AG04450 (cell line): ENCODE results near the gene CST9. TPM values are rescaled to one million over a fixed set of nuclear protein-coding genes. Genes with fewer than 3 reads are reported as not detected.

Source experiments
- CTCF ChIA-PET: fragments of 300-600, 350-600 bp; formaldehyde crosslinking; extraction: SDS; loops from one replicate; lab custom pipeline; 2022; ENCODE audit warnings: antibody characterized with exemption, inconsistent platforms; lab: Charles Lee
- POLR2A ChIA-PET: fragments of 350-600 bp; formaldehyde crosslinking; extraction: SDS; loops from one replicate; lab custom pipeline; 2021; ENCODE audit warnings: antibody characterized with exemption, inconsistent platforms; lab: Yijun Ruan, JAX
- DNase-seq: peaks from one replicate; pipeline ENCODE4 v3.0.0-alpha.2; 2011; ENCODE audit warnings: low read depth, low spot score
- H3K27ac ChIP-seq: one replicate; pipeline ENCODE4 v1.5.1; 2012; ENCODE audit warnings: low read depth, low read length, control low read depth
- H3K27me3 ChIP-seq: one replicate; pipeline ENCODE4 v1.6.0; 2012; ENCODE audit warnings: low read length; ENCODE audit not compliant: control insufficient read depth, insufficient read depth
- H3K4me3 ChIP-seq: 2 replicates; pipeline ENCODE4 v1.5.1; 2011; ENCODE audit warnings: mild to moderate bottlenecking, low read depth, low read length, control low read depth
- H3K9me3 ChIP-seq: 2 replicates; pipeline ENCODE4 v1.5.1; 2012; ENCODE audit warnings: low read length; ENCODE audit not compliant: control insufficient read depth, insufficient read depth
- CTCF ChIP-seq: IDR thresholded peaks from 2 replicates; pipeline ENCODE4 v1.5.1; 2011; ENCODE audit warnings: low read depth, low read length, control low read depth, inconsistent platforms
- polyA plus RNA-seq: library from polyadenylated mRNA; depleted of rRNA; stranded (reverse); fragments of >200 nt; gene quantifications from 2 replicates; pipeline ENCODE4 v1.2.3, GENCODE V29; 2011

The CST9 gene
- polyA plus RNA-seq, 1 experiment: not detected

GRCh38 chr20:23634985-23635767 lies 29.5 kb upstream of the CST9 start:
- ChIA-PET CTCF (no interaction called here), POLR2A (no interaction called here)
- Histone ChIP-seq H3K27me3 (no peaks in the 10 kb centered on the region), H3K4me3 (no peak overlapping the region), H3K27ac (no peak overlapping the region), H3K9me3 (no peaks in the 10 kb centered on the region; the same call in 1 of the 2 replicates)
- no peak for DNase-seq
- TF ChIP-seq CTCF: no peak

GRCh38 chr20:23634044-23634801 lies 28.5 kb upstream of the CST9 start:
- no peaks in the 10 kb centered on the region for H3K27me3 ChIP-seq
- no peak overlapping the region for H3K27ac ChIP-seq
- no peak overlapping the region for H3K4me3 ChIP-seq
- H3K9me3 ChIP-seq: no peaks in the 10 kb centered on the region; the same call in 1 of the 2 replicates
- no peak for TF ChIP-seq CTCF
- CTCF ChIA-PET: no interaction called here
- POLR2A ChIA-PET: no interaction called here
- DNase-seq: no peak

- no peaks in the 10 kb centered on the region; the same call in 1 of the 2 replicates for H3K9me3 ChIP-seq
- H3K27me3 ChIP-seq: no peaks in the 10 kb centered on the region
- TF ChIP-seq CTCF: no peak
- POLR2A ChIA-PET: no interaction called here
- no peak overlapping the region for H3K4me3 ChIP-seq
- CTCF ChIA-PET: no interaction called here
- DNase-seq: no peak
- H3K27ac ChIP-seq: no peak overlapping the region
These were observed 27.2 kb upstream of the CST9 start for GRCh38 chr20:23632711-23633573.

- Histone ChIP-seq H3K27me3 (no peaks in the 10 kb centered on the region), H3K27ac (no peak overlapping the region), H3K9me3 (no peaks in the 10 kb centered on the region; the same call in 1 of the 2 replicates), H3K4me3 (no peak overlapping the region)
- no peak for TF ChIP-seq CTCF
- ChIA-PET CTCF (no interaction called here), POLR2A (no interaction called here)
- DNase-seq: no peak
These were observed 26.4 kb upstream of the CST9 start for GRCh38 chr20:23631981-23632710.
